HCT116 (cell line): ENCODE results near the gene SPOPL. TPM values are rescaled to one million over a fixed set of nuclear protein-coding genes. Genes with fewer than 3 reads are reported as not detected.

Experiments
- ATAC-seq: fragments of 200-7000 bp; cut with Tn5 transposase; 2 replicates; pipeline ENCODE4 v1.9.1; 2020; ENCODE audit warnings: mild to moderate bottlenecking, moderate library complexity
- BruUV-seq: library from RNA; stranded (reverse); fragments of 400-500 nt; replicated peaks from 2 replicates; lab custom pipeline; 2021; lab: Mats Ljungman, UMichigan
- CTCF ChIA-PET: fragments of 300-600 bp; sonication (Branson Sonifier 250); formaldehyde crosslinking; loops from one replicate; lab custom pipeline; 2021; ENCODE audit warnings: antibody characterized with exemption; lab: Charles Lee
- POLR2A ChIA-PET: fragments of 300-600, 350-600 bp; sonication (Branson Sonifier 250); formaldehyde crosslinking; loops from one replicate; lab custom pipeline; 2021; ENCODE audit warnings: antibody characterized with exemption; lab: Charles Lee
- RAD21 ChIA-PET, 2 experiments: fragments of 300-600 bp; sonication (Branson Sonifier 250); formaldehyde crosslinking; loops; one replicate each; lab custom pipeline; 2023; ENCODE audit warnings: low total read pairs in 2 of 2; ENCODE audit not compliant: uncharacterized antibody in 2 of 2, unreplicated experiment in 2 of 2, low non-redundant PET in 1 of 2; lab: Charles Lee
- DNase-seq: peaks from one replicate; pipeline ENCODE4 v3.0.0-alpha.2; 2010; ENCODE audit warnings: low read depth, low spot score
- H2AFZ ChIP-seq: fragments of 200-600 bp; shearing (Covaris generic), sonication (generic); 2 replicates; pipeline ENCODE4 v1.6.1; 2017; ENCODE audit warnings: low read depth, mixed run types, mixed read lengths, antibody characterized with exemption, low read length; ENCODE audit not compliant: poor library complexity, severe bottlenecking
- H3K27ac ChIP-seq: 2 replicates; pipeline ENCODE4 v1.5.1; 2012; ENCODE audit warnings: low read depth, low read length
- H3K27me3 ChIP-seq: fragments of 200-600 bp; sonication (generic); 2 replicates; pipeline ENCODE4 v1.6.1; 2016; ENCODE audit warnings: mixed run types, low read length, mixed read lengths; ENCODE audit not compliant: insufficient read depth
- H3K36me3 ChIP-seq, 2 experiments: fragments of 200-500 bp in 1 of 2; fragments of 200-600 bp in 1 of 2; sonication (Bioruptor generic) in 1 of 2; sonication (generic) in 1 of 2; 2 replicates each; pipeline versions ENCODE4 v1.5.1 to v1.6.1; 2014 to 2016; ENCODE audit warnings: low read length in 2 of 2, inconsistent platforms in 1 of 2, mixed read lengths in 1 of 2, mixed run types in 1 of 2; ENCODE audit not compliant: insufficient read depth in 2 of 2, control insufficient read depth in 1 of 2
- H3K4me1 ChIP-seq, 2 experiments: fragments of 200-600 bp in 1 of 2; sonication (generic) in 1 of 2; 2 replicates each; pipeline versions ENCODE4 v1.5.1 to v1.6.1; 2012 to 2017; ENCODE audit warnings: low read length in 2 of 2, inconsistent platforms in 1 of 2, mild to moderate bottlenecking in 1 of 2, mixed read lengths in 1 of 2, mixed run types in 1 of 2, moderate library complexity in 1 of 2; ENCODE audit not compliant: insufficient read depth in 2 of 2, control insufficient read depth in 1 of 2
- H3K4me2 ChIP-seq: fragments of 200-600 bp; sonication (generic); 2 replicates; pipeline ENCODE4 v1.6.1; 2017; ENCODE audit warnings: mixed run types, low read length, mixed read lengths
- H3K4me3 ChIP-seq, 2 experiments: fragments of 200-600 bp in 1 of 2; sonication (generic) in 1 of 2; replicated peaks in 1 of 2; 2 replicates each; pipeline ENCODE4 v1.5.1; 2011 to 2016; ENCODE audit warnings: low read length in 2 of 2, control low read depth in 1 of 2, low read depth in 1 of 2, mild to moderate bottlenecking in 1 of 2, mixed read lengths in 1 of 2, mixed run types in 1 of 2
- H3K79me2 ChIP-seq: fragments of 200-600 bp; sonication (generic); 2 replicates; pipeline ENCODE4 v1.6.1; 2017; ENCODE audit warnings: mild to moderate bottlenecking, mixed run types, low read length, moderate library complexity, mixed read lengths; ENCODE audit not compliant: insufficient read depth
- H3K9ac ChIP-seq: fragments of 200-600 bp; sonication (generic); 2 replicates; pipeline ENCODE4 v1.6.1; 2016; ENCODE audit warnings: low read length, mixed read lengths
- H3K9me2 ChIP-seq: fragments of 200-600 bp; sonication (generic), shearing (Covaris generic); 2 replicates; pipeline ENCODE4 v1.6.1; 2017; ENCODE audit warnings: mixed run types, mild to moderate bottlenecking, moderate library complexity; ENCODE audit not compliant: insufficient read depth
- H3K9me3 ChIP-seq, 2 experiments: fragments of 200-500 bp in 1 of 2; fragments of 200-600 bp in 1 of 2; sonication (Bioruptor generic) in 1 of 2; sonication (generic) in 1 of 2; 2 replicates each; pipeline ENCODE4 v1.6.1; 2014 to 2017; ENCODE audit warnings: low read length in 2 of 2, mixed read lengths in 2 of 2, inconsistent platforms in 1 of 2, low read depth in 1 of 2, mild to moderate bottlenecking in 1 of 2, mixed run types in 1 of 2, moderate library complexity in 1 of 2; ENCODE audit not compliant: control insufficient read depth in 1 of 2, insufficient read depth in 1 of 2
- H4K20me1 ChIP-seq: fragments of 200-600 bp; sonication (generic), shearing (Covaris generic); 2 replicates; pipeline ENCODE4 v1.6.1; 2017; ENCODE audit warnings: mixed run types, mild to moderate bottlenecking, moderate library complexity; ENCODE audit not compliant: insufficient read depth
- CBX3 ChIP-seq: IDR thresholded peaks from 2 replicates; pipeline ENCODE4 v1.6.1; 2012; ENCODE audit warnings: low read depth
- CEBPB ChIP-seq: IDR thresholded peaks from 2 replicates; pipeline ENCODE4 v1.6.1; 2012; ENCODE audit warnings: low read depth
- EGR1 ChIP-seq: IDR thresholded peaks from 2 replicates; pipeline ENCODE4 v1.6.1; 2012; ENCODE audit warnings: low read depth
- EZH2phosphoT487 ChIP-seq: fragments of 200-600 bp; IDR thresholded peaks from 2 replicates; pipeline ENCODE4 v1.6.1; 2018; ENCODE audit warnings: antibody characterized with exemption, borderline replicate concordance
- FOSL1 ChIP-seq: IDR thresholded peaks from 2 replicates; pipeline ENCODE4 v1.6.1; 2012; ENCODE audit warnings: low read depth
- POLR2A ChIP-seq: IDR thresholded peaks from 2 replicates; pipeline ENCODE4 v1.7.0; 2011; ENCODE audit warnings: borderline replicate concordance; ENCODE audit not compliant: insufficient read depth, insufficient read length; ENCODE audit errors: extremely low read depth
- POLR2AphosphoS5 ChIP-seq: IDR thresholded peaks from 2 replicates; pipeline ENCODE4 v1.6.1; 2011; ENCODE audit warnings: mild to moderate bottlenecking, low read depth, low read length, moderate library complexity
- RAD21 ChIP-seq: IDR thresholded peaks from 2 replicates; pipeline ENCODE4 v1.6.1; 2012; ENCODE audit warnings: low read depth, mild to moderate bottlenecking
- SP1 ChIP-seq: IDR thresholded peaks from 2 replicates; pipeline ENCODE4 v1.6.1; 2012; ENCODE audit warnings: low read depth
- SRF ChIP-seq: IDR thresholded peaks from 2 replicates; pipeline ENCODE4 v1.6.1; 2012; ENCODE audit warnings: low read depth
- ZFX ChIP-seq: fragments of 450-650 bp; IDR thresholded peaks from 2 replicates; pipeline ENCODE4 v1.6.1; 2017
- ZNF274 ChIP-seq: fragments of 200-500 bp; sonication (Bioruptor generic); IDR thresholded peaks from 2 replicates; pipeline ENCODE4 v1.6.1; 2014; ENCODE audit warnings: mild to moderate bottlenecking, low read depth, low read length, inconsistent platforms
- intact Hi-C: fragments of 100-400 bp; cut with micrococcal nuclease; formaldehyde crosslinking; loops from 2 replicates; pipeline ENCODE4 v1.10.0; 2022
- total RNA-seq: library from RNA; stranded (reverse); gene quantifications from one replicate; pipeline ENCODE4 v1.2.1, GENCODE V29; 2021; ENCODE audit not compliant: unreplicated experiment
- TF ChIP-seq, protein P1 (sequence below): IDR thresholded peaks from 2 replicates; pipeline ENCODE4 v1.6.1; 2011; ENCODE audit warnings: mild to moderate bottlenecking, low read length, moderate library complexity; ENCODE audit not compliant: insufficient replicate concordance; ENCODE audit errors: extremely low read depth
- TF ChIP-seq, protein P2 (sequence below): IDR thresholded peaks from 2 replicates; pipeline ENCODE4 v1.6.1; 2012; ENCODE audit warnings: low read depth

Gene SPOPL
- total RNA-seq, 1 experiment from 2014 or later = 48.3 TPM

DNA sequence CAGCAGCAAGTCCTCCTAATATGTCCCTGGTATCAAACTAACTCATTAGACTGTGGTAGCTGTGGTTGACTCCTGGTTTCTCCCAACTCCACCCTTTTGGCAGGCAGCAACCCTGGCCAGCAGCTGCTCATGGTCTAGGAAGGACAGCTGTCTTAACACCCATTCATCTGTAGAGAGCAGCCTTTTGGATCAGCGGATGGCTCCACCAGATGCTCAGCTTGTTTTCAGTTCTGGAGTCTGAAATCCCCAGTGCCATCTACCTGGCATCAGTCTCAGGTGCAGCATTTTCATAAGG, 100.5 kb downstream of the SPOPL start:
- Histone ChIP-seq H3K9ac (no peak overlapping the region), H3K4me1 (no peaks in the 10 kb centered on the region), H3K79me2 (no peaks in the 10 kb centered on the region), H2AFZ (no peak overlapping the region), H3K27ac (no peak overlapping the region), H3K27me3 (no peaks in the 10 kb centered on the region), H3K36me3 (no peaks in the 10 kb centered on the region; a peak in 1 of 4 replicates), H3K9me3 (no peaks in the 10 kb centered on the region), H3K4me3 (no peak overlapping the region), H4K20me1 (no peaks in the 10 kb centered on the region), H3K9me2 (no peaks in the 10 kb centered on the region), H3K4me2 (no peak overlapping the region)
- POLR2A ChIA-PET = no interaction called here
- DNase-seq (no peak), ATAC-seq (no peak)
- CTCF ChIA-PET = no interaction called here
- intact Hi-C loops = no loop called here
- TF ChIP-seq POLR2AphosphoS5 (no peak), ZFX (no peak), CEBPB (no peak), EZH2phosphoT487 (no peak), SRF (no peak), SP1 (no peak), FOSL1 (no peak), CBX3 (no peak)
- TF ChIP-seq, protein P1, sequence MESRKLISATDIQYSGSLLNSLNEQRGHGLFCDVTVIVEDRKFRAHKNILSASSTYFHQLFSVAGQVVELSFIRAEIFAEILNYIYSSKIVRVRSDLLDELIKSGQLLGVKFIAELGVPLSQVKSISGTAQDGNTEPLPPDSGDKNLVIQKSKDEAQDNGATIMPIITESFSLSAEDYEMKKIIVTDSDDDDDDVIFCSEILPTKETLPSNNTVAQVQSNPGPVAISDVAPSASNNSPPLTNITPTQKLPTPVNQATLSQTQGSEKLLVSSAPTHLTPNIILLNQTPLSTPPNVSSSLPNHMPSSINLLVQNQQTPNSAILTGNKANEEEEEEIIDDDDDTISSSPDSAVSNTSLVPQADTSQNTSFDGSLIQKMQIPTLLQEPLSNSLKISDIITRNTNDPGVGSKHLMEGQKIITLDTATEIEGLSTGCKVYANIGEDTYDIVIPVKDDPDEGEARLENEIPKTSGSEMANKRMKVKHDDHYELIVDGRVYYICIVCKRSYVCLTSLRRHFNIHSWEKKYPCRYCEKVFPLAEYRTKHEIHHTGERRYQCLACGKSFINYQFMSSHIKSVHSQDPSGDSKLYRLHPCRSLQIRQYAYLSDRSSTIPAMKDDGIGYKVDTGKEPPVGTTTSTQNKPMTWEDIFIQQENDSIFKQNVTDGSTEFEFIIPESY = no peak
- RAD21 ChIA-PET = no interaction called here
- no TSS peak for BruUV-seq

GRCh38 chr2:138607746-138608145, 106.2 kb downstream of the SPOPL start:
- intact Hi-C loops = no loop called here
- H3K9me3 ChIP-seq = no peaks in the 10 kb centered on the region
- no TSS peak for BruUV-seq
- H3K4me2 ChIP-seq = no peak overlapping the region
- no peak overlapping the region for H3K9ac ChIP-seq
- no peaks in the 10 kb centered on the region for H4K20me1 ChIP-seq
- H3K36me3 ChIP-seq = no peaks in the 10 kb centered on the region
- ChIA-PET RAD21 (no interaction called here), CTCF (no interaction called here), POLR2A (no interaction called here)
- H3K4me3 ChIP-seq = no peak overlapping the region
- no peak overlapping the region for H3K27ac ChIP-seq
- H3K9me2 ChIP-seq = no peaks in the 10 kb centered on the region
- H3K27me3 ChIP-seq = no peaks in the 10 kb centered on the region
- ATAC-seq (no peak), DNase-seq (no peak)
- no peak overlapping the region for H2AFZ ChIP-seq
- no peaks in the 10 kb centered on the region for H3K79me2 ChIP-seq
- no peaks in the 10 kb centered on the region for H3K4me1 ChIP-seq
- TF ChIP-seq, protein P1 = no peak
- TF ChIP-seq POLR2AphosphoS5 = no peak
- TF ChIP-seq, protein P2, sequence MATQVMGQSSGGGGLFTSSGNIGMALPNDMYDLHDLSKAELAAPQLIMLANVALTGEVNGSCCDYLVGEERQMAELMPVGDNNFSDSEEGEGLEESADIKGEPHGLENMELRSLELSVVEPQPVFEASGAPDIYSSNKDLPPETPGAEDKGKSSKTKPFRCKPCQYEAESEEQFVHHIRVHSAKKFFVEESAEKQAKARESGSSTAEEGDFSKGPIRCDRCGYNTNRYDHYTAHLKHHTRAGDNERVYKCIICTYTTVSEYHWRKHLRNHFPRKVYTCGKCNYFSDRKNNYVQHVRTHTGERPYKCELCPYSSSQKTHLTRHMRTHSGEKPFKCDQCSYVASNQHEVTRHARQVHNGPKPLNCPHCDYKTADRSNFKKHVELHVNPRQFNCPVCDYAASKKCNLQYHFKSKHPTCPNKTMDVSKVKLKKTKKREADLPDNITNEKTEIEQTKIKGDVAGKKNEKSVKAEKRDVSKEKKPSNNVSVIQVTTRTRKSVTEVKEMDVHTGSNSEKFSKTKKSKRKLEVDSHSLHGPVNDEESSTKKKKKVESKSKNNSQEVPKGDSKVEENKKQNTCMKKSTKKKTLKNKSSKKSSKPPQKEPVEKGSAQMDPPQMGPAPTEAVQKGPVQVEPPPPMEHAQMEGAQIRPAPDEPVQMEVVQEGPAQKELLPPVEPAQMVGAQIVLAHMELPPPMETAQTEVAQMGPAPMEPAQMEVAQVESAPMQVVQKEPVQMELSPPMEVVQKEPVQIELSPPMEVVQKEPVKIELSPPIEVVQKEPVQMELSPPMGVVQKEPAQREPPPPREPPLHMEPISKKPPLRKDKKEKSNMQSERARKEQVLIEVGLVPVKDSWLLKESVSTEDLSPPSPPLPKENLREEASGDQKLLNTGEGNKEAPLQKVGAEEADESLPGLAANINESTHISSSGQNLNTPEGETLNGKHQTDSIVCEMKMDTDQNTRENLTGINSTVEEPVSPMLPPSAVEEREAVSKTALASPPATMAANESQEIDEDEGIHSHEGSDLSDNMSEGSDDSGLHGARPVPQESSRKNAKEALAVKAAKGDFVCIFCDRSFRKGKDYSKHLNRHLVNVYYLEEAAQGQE = no peak
- no peak for TF ChIP-seq CEBPB
- TF ChIP-seq RAD21 = no peak
- TF ChIP-seq SRF = no peak
- no peak for TF ChIP-seq ZNF274
- TF ChIP-seq EZH2phosphoT487 = no peak
- TF ChIP-seq ZFX = no peak
- no peak for TF ChIP-seq EGR1
- TF ChIP-seq POLR2A = no peak
